ENCODE results near the gene MPZL1. TPM values are rescaled to one million over a fixed set of nuclear protein-coding genes. Genes with fewer than 3 reads are reported as not detected.
"Not testable (repeated sequence)": the region's sequence is repeated elsewhere in the genome, so short reads cannot be mapped to it uniquely, and the experiment has no call there.

MPZL1 gene
- polyA plus RNA-seq, 3 donors from 2014 or later: 6.8 to 14.3 (median 12.1) TPM

- Mint-ChIP-seq H3K4me3 (peak overlapping the region; percentile 85 to 96 (median 95)), H3K27ac (peak overlapping the region; percentile 76 to 93 (median 86)), H3K36me3 (no peaks in the 10 kb centered on the region), H3K9me3 (peaks cover 0 to 3% (median 0%) of the 10 kb centered on the region in 6 donors), H3K27me3 (ENCODE audit: low read depth in 3 of 3) (peaks cover 19 to 43% (median 26%) of the 10 kb centered on the region in 3 donors), H3K4me1 (peaks cover 28 to 36% of the 10 kb centered on the region in 2 donors)
- peak; percentile 83 to 89 (median 87) for DNase-seq
Measured at GRCh38 chr1:167715157-167715999, 6.4 kb upstream of the MPZL1 start.

DNA sequence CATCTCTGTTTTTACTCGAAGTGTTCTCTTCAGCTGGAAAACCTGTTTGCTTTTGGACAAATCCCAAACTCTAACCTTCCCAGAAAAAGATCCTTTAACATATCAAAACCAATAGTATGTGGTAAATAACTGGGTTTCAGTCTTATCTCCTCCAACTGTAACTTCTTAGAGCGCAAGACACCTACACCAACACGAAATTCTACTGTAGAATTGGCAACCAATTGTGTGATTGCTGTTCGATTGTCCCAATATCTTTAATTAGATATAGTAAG is 5.8 kb upstream of the MPZL1 start:
- Mint-ChIP-seq H3K27me3 (ENCODE audit: low read depth in 3 of 3) (peaks cover 19 to 43% (median 27%) of the 10 kb centered on the region in 3 donors), H3K36me3 (no peaks in the 10 kb centered on the region), H3K9me3 (peaks cover 0 to 3% (median 0%) of the 10 kb centered on the region in 6 donors), H3K4me3 (peak overlapping the region; percentile 85 to 96 (median 95)), H3K4me1 (peaks cover 30 to 38% of the 10 kb centered on the region in 2 donors), H3K27ac (peak overlapping the region; percentile 69 to 93 (median 86))
- DNase-seq: no peak

- Mint-ChIP-seq H3K36me3 (no peaks in the 10 kb centered on the region), H3K4me3 (peak overlapping the region; percentile 52 to 96 (median 89)), H3K27me3 (ENCODE audit: low read depth in 3 of 3) (peaks cover 21 to 43% (median 30%) of the 10 kb centered on the region in 3 donors), H3K27ac (peak overlapping the region in 2 of 6 donors; percentile 15 to 46), H3K9me3 (peaks cover 0 to 3% (median 0%) of the 10 kb centered on the region in 6 donors), H3K4me1 (peaks cover 36 to 47% of the 10 kb centered on the region in 2 donors)
- DNase-seq: no peak
Measured at GRCh38 chr1:167717351-167717750, 4.4 kb upstream of the MPZL1 start.

- Mint-ChIP-seq H3K27me3 (ENCODE audit: low read depth in 3 of 3) (peaks cover 15 to 28% (median 24%) of the 10 kb centered on the region in 3 donors), H3K27ac (no peak overlapping the region), H3K36me3 (no peaks in the 10 kb centered on the region), H3K4me3 (no peak overlapping the region), H3K4me1 (peaks cover 34 to 48% of the 10 kb centered on the region in 2 donors), H3K9me3 (peaks cover 0 to 3% (median 0%) of the 10 kb centered on the region in 6 donors)
- DNase-seq: no peak
Measured at GRCh38 chr1:167718914-167719691, 2.7 kb upstream of the MPZL1 start.

- H3K4me3 Mint-ChIP-seq, DNase-seq, H3K36me3 Mint-ChIP-seq, H3K9me3 Mint-ChIP-seq: not testable (repeated sequence)
- Mint-ChIP-seq H3K27me3 (ENCODE audit: low read depth in 3 of 3) (peaks cover 9 to 20% (median 19%) of the 10 kb centered on the region in 3 donors), H3K4me1 (peaks cover 31 to 43% of the 10 kb centered on the region in 2 donors), H3K27ac (peak overlapping the region in 1 of 6 donors; percentile 37)
Measured at GRCh38 chr1:167719715-167720421, 1.9 kb upstream of the MPZL1 start.

GRCh38 chr1:167720965-167721616 is 691 bp upstream of the MPZL1 start:
- no peak for DNase-seq
- H3K27ac Mint-ChIP-seq: peak overlapping the region; percentile 41 to 77 (median 63)
- no peaks in the 10 kb centered on the region for H3K9me3 Mint-ChIP-seq
- peaks cover 22 to 30% of the 10 kb centered on the region in 2 donors for H3K4me1 Mint-ChIP-seq
- peak overlapping the region; percentile 90 to 98 (median 96) for H3K4me3 Mint-ChIP-seq
- peaks cover 2 to 14% (median 9%) of the 10 kb centered on the region in 3 donors for H3K27me3 Mint-ChIP-seq (ENCODE audit: low read depth in 3 of 3)
- peaks cover 0 to 8% (median 0%) of the 10 kb centered on the region in 3 donors for H3K36me3 Mint-ChIP-seq

DNA sequence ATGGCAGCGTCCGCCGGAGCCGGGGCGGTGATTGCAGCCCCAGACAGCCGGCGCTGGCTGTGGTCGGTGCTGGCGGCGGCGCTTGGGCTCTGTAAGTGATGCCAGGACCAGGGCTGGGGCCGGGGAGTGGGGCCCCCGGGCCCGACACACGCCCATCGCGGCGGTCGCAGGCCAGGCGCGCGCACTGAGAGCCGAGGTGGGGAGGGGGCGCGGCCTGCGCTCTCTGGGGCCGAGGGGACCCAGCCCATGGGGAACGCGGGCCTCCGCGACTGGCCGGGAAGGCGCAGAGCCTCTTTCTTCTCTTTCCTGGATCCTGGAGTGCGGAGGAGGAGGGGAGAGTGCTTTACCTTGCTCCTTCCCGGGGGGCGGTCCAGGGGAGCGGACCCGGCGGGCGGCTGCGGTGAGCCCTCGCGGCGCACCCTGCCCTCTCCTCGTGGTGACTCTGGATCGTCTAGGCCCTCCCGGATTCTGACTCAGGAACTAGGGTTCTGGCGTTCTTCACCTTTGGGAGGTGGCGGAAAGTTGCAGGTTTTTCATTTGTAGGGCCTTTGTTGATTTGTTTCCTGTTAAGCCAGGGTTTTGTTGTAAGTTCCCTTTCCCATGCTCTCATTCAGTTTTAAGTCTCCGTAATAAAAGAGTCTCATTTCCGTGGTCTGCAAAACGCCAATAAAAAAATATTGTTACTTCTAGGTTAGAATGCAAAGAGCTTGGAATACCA is 529 bp downstream of the MPZL1 start:
- H3K9me3 Mint-ChIP-seq: no peaks in the 10 kb centered on the region
- H3K4me3 Mint-ChIP-seq: peak overlapping the region; percentile 90 to 98 (median 96)
- peak overlapping the region in 4 of 6 donors; percentile 7 to 77 (median 46) for H3K27ac Mint-ChIP-seq
- peaks cover 0 to 15% (median 2%) of the 10 kb centered on the region in 3 donors for H3K27me3 Mint-ChIP-seq (ENCODE audit: low read depth in 3 of 3)
- H3K4me1 Mint-ChIP-seq: peaks cover 17 to 23% of the 10 kb centered on the region in 2 donors
- peak in 2 of 3 donors; percentile 19 to 27 for DNase-seq
- peaks cover 0 to 12% (median 0%) of the 10 kb centered on the region in 3 donors for H3K36me3 Mint-ChIP-seq

GRCh38 chr1:167722870-167723251 is 1.1 kb downstream of the MPZL1 start:
- Mint-ChIP-seq H3K27ac (peak overlapping the region in 3 of 6 donors; percentile 7 to 75 (median 32)), H3K27me3 (ENCODE audit: low read depth in 3 of 3) (peaks cover 0 to 15% (median 2%) of the 10 kb centered on the region in 3 donors), H3K9me3 (no peaks in the 10 kb centered on the region), H3K36me3 (peaks cover 0 to 15% (median 0%) of the 10 kb centered on the region in 3 donors), H3K4me1 (peaks cover 17 to 22% of the 10 kb centered on the region in 2 donors), H3K4me3 (peak overlapping the region; percentile 83 to 97 (median 88))
- no peak for DNase-seq

GRCh38 chr1:167723707-167724323 is 2.0 kb downstream of the MPZL1 start:
- peaks cover 0 to 15% (median 2%) of the 10 kb centered on the region in 3 donors for H3K27me3 Mint-ChIP-seq (ENCODE audit: low read depth in 3 of 3)
- no peaks in the 10 kb centered on the region for H3K9me3 Mint-ChIP-seq
- H3K36me3 Mint-ChIP-seq: peaks cover 0 to 15% (median 0%) of the 10 kb centered on the region in 3 donors
- no peak overlapping the region for H3K27ac Mint-ChIP-seq
- peak overlapping the region in 2 of 5 donors; percentile 11 to 96 for H3K4me3 Mint-ChIP-seq
- peaks cover 17 to 22% of the 10 kb centered on the region in 2 donors for H3K4me1 Mint-ChIP-seq
- DNase-seq: no peak

GRCh38 chr1:167726008-167726407 is 4.2 kb downstream of the MPZL1 start:
- Mint-ChIP-seq H3K4me1 (peaks cover 12 to 19% of the 10 kb centered on the region in 2 donors), H3K36me3 (peaks cover 0 to 19% (median 0%) of the 10 kb centered on the region in 3 donors), H3K9me3 (no peaks in the 10 kb centered on the region), H3K27me3 (ENCODE audit: low read depth in 3 of 3) (peaks cover 2 to 12% (median 3%) of the 10 kb centered on the region in 3 donors), H3K27ac (peak overlapping the region in 1 of 6 donors; percentile 60), H3K4me3 (peak overlapping the region in 1 of 5 donors; percentile 3)
- no peak for DNase-seq

DNA sequence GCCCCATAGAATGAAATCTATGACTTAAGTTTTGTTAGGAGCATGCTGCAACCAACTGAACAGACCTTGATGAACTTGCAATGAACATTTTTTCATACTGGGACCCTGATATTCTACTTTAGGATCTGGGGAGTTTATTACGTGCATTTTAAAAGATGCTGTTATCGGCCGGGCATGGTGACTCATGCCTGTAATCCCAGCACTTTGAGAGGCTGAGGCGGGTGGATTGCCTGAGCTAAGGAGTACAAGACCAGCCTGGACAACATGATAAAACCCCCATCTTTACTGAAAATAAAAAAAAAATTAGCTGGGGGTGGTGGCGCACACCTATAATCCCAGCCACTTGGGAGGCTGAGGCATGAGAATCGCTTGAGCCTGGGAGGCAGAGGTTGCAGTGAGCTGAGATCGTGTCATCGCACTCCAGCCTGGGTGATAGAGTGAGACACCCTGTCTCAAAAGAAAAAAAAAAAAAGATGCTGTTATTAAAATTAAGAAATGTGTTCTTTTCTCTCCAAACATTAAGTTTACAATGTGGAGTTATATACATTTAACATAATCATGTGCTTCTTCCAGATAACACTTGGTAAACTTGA is 7.1 kb downstream of the MPZL1 start:
- H3K9me3 Mint-ChIP-seq: no peaks in the 10 kb centered on the region
- no peaks in the 10 kb centered on the region for H3K4me1 Mint-ChIP-seq
- H3K27me3 Mint-ChIP-seq (ENCODE audit: low read depth in 3 of 3): peaks cover 2 to 7% (median 2%) of the 10 kb centered on the region in 3 donors
- DNase-seq: no peak
- H3K36me3 Mint-ChIP-seq: peaks cover 0 to 19% (median 0%) of the 10 kb centered on the region in 3 donors
- no peak overlapping the region for H3K4me3 Mint-ChIP-seq
- H3K27ac Mint-ChIP-seq: no peak overlapping the region

- DNase-seq: no peak
- H3K27ac Mint-ChIP-seq: no peak overlapping the region
- peaks cover 0 to 4% (median 0%) of the 10 kb centered on the region in 3 donors for H3K36me3 Mint-ChIP-seq
- peaks cover 2 to 6% (median 2%) of the 10 kb centered on the region in 3 donors for H3K27me3 Mint-ChIP-seq (ENCODE audit: low read depth in 3 of 3)
- no peaks in the 10 kb centered on the region for H3K4me1 Mint-ChIP-seq
- H3K4me3 Mint-ChIP-seq: no peak overlapping the region
- H3K9me3 Mint-ChIP-seq: no peaks in the 10 kb centered on the region
Measured at GRCh38 chr1:167734227-167734626, 12.4 kb downstream of the MPZL1 start.

Data from immature natural killer cell (primary cell).